Measurements from ENCODE around the gene VEGFA.

VEGFA gene

DNA sequence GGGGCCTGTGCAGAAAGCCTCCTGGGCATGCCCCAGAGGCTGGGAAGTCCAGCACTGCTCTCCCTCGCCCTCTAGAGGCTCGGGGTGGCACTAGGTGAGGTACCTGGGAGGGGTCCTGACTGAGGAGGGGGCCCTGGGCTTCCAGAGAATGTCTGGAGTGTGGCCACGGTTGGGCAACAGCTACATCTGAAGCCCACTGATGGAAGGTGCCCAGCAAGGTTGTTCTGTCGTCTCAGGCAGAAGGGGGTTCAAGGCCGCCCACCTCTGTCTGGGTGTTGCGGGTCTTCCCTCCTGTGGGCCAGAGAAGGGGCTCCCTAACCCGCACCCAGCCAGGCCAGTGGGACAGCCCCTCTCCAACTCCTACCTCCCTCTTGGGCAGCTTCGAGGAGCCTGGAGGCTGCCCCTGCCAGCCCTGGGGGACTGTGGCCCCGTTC, 11.4 kb upstream of the VEGFA start:
- H3K4me1 Mint-ChIP-seq (ENCODE audit: low read depth in 2 of 2), result no peaks in the 10 kb centered on the region
- DNase-seq, result no peak
- no peaks in the 10 kb centered on the region for H3K36me3 Mint-ChIP-seq (ENCODE audit: insufficient read depth)
- H3K4me3 Mint-ChIP-seq, result no peak overlapping the region
- peaks cover 0 to 41% of the 10 kb centered on the region in 2 donors for H3K27me3 Mint-ChIP-seq
- H3K27ac Mint-ChIP-seq, result no peak overlapping the region
- ATAC-seq (replicated peaks), result no peak
- no peaks in the 10 kb centered on the region for H3K9me3 Mint-ChIP-seq

DNA sequence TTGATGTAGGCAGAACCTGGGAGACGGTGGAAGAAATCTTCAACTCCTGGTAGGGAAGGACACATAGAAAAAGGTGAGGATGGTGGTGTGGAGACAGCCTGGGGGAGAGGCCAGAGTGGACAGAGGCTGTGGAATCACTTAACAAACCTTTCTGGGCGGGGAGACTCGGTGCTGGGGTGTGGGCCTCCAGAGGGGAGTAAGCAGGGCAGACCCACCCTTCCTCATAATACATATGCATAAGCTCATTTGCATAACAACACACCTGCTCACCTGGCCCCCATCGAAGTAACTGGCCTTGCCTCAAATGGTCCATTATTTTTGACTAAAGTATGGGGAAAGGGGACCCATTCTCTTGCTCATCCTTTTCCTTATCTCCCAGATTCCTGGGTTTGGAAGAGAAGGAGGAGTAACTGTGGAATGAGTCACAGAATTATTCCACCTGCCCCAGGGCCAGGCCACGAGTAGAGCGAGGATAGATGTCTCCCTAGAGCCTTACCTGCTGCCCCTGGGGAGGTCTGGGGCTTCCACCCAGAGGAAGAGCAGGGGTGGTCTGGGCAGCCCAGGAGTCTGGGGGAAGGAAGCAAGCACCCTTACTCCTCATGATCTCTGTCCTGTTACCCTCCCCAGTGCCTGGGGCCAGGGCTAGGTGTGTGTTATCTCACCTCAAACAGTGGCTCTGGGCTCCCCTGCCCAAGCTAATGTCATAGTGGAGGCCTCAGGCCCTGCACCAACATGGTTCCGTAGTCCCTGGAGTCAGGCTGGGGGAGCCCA, 10.7 kb upstream of the VEGFA start:
- Mint-ChIP-seq H3K4me3 (no peak overlapping the region), H3K36me3 (ENCODE audit: insufficient read depth) (no peaks in the 10 kb centered on the region), H3K9me3 (no peaks in the 10 kb centered on the region), H3K4me1 (ENCODE audit: low read depth in 2 of 2) (no peaks in the 10 kb centered on the region), H3K27ac (no peak overlapping the region), H3K27me3 (peaks cover 0 to 41% of the 10 kb centered on the region in 2 donors)
- DNase-seq (no peak), ATAC-seq (replicated peaks) (no peak)

DNA sequence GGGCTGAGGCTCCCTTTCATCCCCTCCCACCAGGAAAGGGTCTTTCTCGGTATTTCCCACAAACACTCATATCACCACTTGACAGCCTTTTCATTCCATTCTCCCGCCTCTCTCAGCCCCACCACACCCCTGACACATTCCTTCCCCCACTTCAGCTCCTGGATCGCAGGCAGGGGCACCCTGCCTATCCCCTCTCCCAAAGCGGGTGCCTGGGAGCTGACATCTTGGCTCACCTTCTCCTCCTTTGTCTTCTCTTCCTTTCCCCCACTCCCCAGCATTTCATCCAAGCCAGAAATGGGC, 10.2 kb upstream of the VEGFA start:
- no peak overlapping the region for H3K4me3 Mint-ChIP-seq
- H3K27ac Mint-ChIP-seq, result no peak overlapping the region
- H3K27me3 Mint-ChIP-seq, result peaks cover 0 to 45% of the 10 kb centered on the region in 2 donors
- H3K36me3 Mint-ChIP-seq (ENCODE audit: insufficient read depth), result no peaks in the 10 kb centered on the region
- no peaks in the 10 kb centered on the region for H3K4me1 Mint-ChIP-seq (ENCODE audit: low read depth in 2 of 2)
- no peaks in the 10 kb centered on the region for H3K9me3 Mint-ChIP-seq
- ATAC-seq (replicated peaks) (no peak), DNase-seq (no peak)

DNA sequence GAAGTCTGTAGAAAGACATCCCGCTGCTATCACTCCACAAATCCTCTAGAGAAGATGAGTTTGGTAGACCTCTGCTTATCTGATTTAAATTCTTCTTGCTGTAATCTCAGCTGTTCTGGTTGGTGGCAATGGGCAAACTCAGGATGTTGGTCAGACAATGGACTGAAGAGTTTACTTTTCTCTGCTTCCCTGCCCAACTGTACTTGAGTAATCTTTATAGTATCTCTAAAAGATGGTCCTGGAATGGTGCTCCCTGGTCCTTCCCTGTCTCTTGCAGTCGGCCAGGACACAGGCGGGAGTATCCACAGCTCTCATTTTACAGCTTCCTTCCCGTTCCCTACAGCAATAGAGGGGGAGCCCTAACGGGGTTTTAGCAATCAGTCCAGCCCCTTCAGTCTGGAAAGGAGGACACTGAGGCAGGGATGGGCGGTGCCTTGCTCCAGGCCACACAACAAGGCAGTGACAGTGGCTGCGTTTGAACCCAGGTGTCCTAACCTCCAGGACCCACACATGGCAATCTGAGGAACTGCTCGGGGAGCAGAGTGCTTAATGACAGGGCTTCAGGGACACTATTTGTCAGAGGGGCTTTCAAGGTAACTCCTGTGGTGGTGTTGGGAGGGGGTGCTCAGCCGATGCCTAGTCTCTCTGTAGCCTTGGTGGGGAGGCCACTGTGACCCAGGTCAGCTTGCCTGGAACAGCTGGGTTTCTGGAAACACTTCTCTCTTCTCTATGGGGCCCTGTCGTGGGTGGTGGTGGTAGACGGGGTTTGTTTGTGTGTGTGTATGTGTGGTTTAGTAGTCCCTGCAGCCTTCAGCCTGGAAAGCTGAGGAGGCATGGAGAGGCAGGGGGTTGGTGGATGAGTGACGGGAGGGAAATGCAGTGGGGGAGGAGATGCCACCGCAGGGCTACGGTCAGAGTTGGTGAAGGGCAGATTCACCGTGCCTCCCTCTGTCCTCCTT, 9.5 kb upstream of the VEGFA start:
- Mint-ChIP-seq H3K9me3 (no peaks in the 10 kb centered on the region), H3K4me1 (ENCODE audit: low read depth in 2 of 2) (no peaks in the 10 kb centered on the region), H3K4me3 (no peak overlapping the region), H3K27me3 (peaks cover 0 to 51% of the 10 kb centered on the region in 2 donors), H3K36me3 (ENCODE audit: insufficient read depth) (no peaks in the 10 kb centered on the region), H3K27ac (no peak overlapping the region)
- no peak for DNase-seq
- ATAC-seq (replicated peaks), result no peak

DNA sequence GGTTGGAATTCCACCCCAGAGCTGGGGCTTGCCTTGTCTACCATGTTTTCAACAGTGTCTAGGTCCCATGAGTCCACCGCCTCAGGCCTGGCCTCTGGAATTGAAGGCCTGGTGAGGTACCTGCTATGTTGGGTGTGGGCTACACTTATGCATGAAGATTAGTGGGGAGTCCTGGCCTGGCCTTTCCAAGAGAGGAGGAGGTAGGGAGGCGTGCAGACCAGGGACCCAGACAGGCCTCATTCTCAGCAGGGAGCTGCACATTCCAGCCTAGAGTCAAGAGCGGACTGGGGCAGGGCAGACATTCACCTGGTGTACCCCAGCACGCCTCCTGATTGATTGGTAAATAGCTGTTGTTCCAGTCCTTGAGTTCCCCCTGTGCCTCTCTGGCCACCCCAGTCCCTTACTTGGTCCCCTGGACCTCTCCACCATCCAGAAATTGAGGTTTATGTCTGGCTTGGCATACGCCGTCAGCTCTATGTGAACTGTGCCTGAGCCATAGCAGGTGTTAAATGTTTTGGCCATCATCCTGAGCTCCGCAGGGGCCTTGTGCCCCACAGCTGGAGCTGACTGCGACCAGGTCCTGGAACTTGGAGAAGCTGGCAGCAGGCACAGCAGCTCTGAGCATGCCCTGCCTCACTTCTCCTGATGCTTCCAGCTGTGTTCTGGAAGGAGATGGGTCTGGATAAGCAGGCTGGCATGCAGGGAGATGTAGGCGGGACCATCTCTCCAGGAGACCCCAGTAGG, 8.2 kb upstream of the VEGFA start:
- no peak for DNase-seq
- Mint-ChIP-seq H3K4me1 (ENCODE audit: low read depth in 2 of 2) (no peaks in the 10 kb centered on the region), H3K27me3 (peaks cover 0 to 55% of the 10 kb centered on the region in 2 donors), H3K4me3 (no peak overlapping the region), H3K36me3 (ENCODE audit: insufficient read depth) (no peaks in the 10 kb centered on the region), H3K27ac (no peak overlapping the region), H3K9me3 (no peaks in the 10 kb centered on the region)
- ATAC-seq (replicated peaks), result no peak

DNA sequence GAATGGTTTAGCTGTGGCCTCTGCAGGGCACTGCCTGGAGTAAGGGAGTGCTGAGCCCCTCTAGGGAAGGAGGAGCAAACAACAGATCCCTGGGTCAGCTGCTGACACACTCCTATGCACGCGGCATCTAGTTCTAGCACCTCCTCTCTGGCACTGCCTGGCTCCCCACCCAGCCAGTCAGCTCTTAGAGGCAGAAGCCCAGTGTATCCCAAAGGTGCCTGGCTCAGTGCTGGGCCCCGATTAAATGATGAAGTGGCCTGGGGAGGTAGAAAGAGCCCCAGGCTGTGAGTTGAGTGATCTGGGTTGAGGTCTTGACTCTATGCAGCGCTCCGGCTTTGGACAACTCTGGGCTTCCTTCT, 7.6 kb upstream of the VEGFA start:
- ATAC-seq (replicated peaks) (no peak), DNase-seq (no peak)
- Mint-ChIP-seq H3K9me3 (no peaks in the 10 kb centered on the region), H3K4me3 (no peak overlapping the region), H3K27me3 (peaks cover 0 to 55% of the 10 kb centered on the region in 2 donors), H3K27ac (no peak overlapping the region), H3K4me1 (ENCODE audit: low read depth in 2 of 2) (no peaks in the 10 kb centered on the region), H3K36me3 (ENCODE audit: insufficient read depth) (no peaks in the 10 kb centered on the region)

DNA sequence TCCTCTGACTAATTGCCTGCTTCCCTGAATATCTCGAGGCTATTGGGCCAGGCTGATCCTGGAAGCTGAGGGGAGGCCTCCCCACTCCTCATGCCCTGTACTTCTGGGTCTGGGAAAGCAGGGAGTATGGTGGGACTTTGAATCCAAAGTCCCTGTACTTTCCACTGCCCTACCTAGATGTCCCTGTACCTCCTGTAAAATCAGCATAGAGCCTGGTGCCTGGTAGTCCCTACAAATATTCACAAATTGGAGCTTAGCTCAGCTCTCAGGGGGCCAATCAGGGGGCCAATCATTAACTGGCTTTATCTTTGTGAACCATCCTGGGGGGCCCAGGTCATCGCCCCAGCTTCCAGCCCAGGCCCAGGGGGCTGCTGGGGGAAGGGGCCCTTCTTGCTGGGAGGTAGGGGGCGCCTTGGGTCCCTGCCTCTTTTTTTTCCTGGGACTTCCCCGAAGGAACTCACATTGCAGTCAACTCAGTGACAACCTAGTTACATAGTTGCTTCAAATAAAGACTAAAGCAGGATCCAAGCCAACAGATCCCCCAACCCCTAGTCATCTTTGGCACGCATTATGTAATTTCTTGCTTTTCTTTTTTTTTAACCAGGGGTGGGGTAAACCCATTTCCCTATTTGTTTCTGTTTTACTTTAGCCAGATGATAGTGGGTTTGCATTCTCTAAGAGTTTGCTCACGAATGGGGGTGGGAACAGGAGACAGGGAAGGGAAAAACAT, 6.9 kb upstream of the VEGFA start:
- Mint-ChIP-seq H3K4me1 (ENCODE audit: low read depth in 2 of 2) (no peaks in the 10 kb centered on the region), H3K4me3 (no peak overlapping the region), H3K36me3 (ENCODE audit: insufficient read depth) (no peaks in the 10 kb centered on the region), H3K27me3 (peaks cover 0 to 53% of the 10 kb centered on the region in 2 donors), H3K27ac (no peak overlapping the region), H3K9me3 (no peaks in the 10 kb centered on the region)
- DNase-seq (no peak), ATAC-seq (replicated peaks) (no peak)

DNA sequence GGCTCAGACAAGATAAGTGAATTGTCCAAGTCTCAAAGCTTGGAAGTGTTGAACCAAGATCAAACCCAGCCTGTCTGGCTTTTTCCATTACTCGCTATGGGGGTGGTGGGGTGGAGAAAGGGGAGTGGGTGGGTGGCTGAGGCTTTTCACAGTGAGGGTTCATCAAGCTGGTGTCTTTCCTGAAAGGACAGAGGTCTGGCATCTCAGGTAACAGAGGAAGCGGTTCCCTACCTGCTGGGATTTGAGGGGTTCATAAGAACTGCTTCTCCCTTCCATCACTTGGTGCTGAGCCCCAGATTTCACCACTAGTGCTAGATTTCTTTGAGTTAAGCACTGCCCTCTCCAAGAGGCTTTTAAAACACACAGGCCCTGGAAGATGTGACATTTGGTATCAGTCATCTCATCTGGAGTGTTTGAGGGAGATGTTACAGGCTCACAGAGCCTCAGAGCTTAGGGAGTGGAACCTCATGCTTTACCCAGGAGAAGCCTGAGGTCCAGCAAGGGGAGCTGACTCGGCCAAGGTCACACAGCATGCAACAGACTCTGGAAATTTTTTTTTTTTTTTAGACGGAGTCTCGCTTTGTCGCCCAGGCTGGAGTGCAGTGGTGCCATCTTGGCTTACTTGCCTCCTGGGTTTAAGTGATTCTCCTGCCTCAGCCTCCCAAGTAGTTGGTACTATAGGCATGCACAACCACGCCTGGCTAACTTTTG, 6.0 kb upstream of the VEGFA start:
- Mint-ChIP-seq H3K27me3 (peaks cover 0 to 45% of the 10 kb centered on the region in 2 donors), H3K9me3 (no peaks in the 10 kb centered on the region), H3K36me3 (ENCODE audit: insufficient read depth) (no peaks in the 10 kb centered on the region), H3K4me1 (ENCODE audit: low read depth in 2 of 2) (no peaks in the 10 kb centered on the region), H3K27ac (no peak overlapping the region), H3K4me3 (no peak overlapping the region)
- ATAC-seq (replicated peaks) (no peak), DNase-seq (no peak)

DNA sequence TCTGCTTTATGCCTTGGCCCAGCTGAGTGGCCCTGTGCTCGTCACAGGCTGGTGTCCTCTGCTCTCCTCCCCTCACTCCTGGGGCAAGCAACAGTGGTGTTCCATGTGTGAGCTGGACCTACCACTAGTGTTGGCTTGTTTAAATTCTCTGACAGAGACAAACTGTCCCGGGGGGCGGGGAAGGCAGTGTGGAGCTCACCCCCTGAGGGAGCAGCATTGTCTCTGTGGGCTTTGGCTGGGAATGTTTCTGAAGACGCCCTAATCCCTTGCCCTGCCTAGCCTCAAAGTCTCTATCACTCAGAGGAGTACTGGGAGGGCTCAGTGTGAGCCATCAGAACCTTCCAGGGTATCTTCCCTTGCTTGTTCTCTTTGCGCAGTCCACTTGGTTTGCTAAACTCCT, 5.2 kb upstream of the VEGFA start:
- no peaks in the 10 kb centered on the region for H3K9me3 Mint-ChIP-seq
- DNase-seq (no peak), ATAC-seq (replicated peaks) (no peak)
- peaks cover 4% of the 10 kb centered on the region for H3K36me3 Mint-ChIP-seq (ENCODE audit: insufficient read depth)
- H3K4me1 Mint-ChIP-seq (ENCODE audit: low read depth in 2 of 2), result peaks cover 3% of the 10 kb centered on the region in 2 donors
- no peak overlapping the region for H3K4me3 Mint-ChIP-seq
- no peak overlapping the region for H3K27ac Mint-ChIP-seq
- peaks cover 0 to 37% of the 10 kb centered on the region in 2 donors for H3K27me3 Mint-ChIP-seq

DNA sequence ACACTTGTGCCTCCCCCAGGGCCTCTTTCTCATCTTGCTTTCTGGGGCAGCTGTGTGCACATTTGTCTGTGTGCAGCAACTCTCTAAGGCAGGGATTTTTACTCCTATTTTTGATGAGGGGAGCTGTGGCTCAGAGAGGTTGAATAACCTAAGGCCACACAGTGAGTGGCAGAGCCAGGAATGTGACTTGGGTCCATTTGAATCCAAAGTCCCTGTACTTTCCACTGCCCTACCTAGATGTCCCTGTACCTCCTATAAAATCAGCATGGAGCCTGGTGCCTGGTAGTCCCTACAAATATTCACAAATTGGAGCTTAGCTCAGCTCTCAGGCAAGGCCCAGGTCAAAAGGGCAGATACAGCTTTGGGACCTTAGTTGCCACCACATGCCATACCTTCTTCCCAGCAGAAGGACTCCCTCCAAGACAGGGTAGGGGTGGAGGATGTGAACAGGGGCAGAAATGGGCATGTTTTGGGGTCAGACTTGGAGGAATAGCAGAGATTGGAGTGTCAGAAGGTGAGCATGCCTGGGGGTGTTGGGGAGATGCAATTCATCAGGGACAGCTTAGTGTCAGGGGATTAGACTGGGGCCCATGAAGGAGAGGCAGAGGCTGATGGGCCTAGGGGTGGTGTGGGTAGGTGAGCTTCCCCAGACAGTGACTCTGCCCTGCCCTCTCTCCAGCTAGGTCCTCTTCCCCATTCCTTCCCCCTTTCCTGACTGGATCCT, 4.1 kb upstream of the VEGFA start:
- Mint-ChIP-seq H3K4me1 (ENCODE audit: low read depth in 2 of 2) (peaks cover 7 to 8% of the 10 kb centered on the region in 2 donors), H3K27ac (no peak overlapping the region), H3K9me3 (no peaks in the 10 kb centered on the region), H3K27me3 (peaks cover 0 to 25% of the 10 kb centered on the region in 2 donors), H3K36me3 (ENCODE audit: insufficient read depth) (peaks cover 4% of the 10 kb centered on the region), H3K4me3 (no peak overlapping the region)
- DNase-seq, result no peak
- no peak for ATAC-seq (replicated peaks)

DNA sequence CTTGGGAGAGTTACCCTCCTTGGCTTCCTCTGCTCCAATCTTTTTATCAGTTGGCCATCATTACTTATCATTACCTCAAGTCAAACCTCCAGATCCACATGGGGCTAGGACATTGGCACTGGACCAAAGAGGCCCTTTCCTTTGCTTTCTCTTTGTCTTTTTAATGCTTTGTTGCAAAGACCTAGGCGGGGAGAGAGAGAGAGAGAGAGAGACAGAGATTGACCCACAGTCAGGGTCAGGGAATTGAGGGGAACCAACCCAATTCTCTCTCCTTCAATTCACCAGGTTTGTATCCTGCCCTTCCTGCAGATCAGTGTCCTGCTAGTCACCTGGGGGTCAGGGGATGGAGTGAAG, 3.5 kb upstream of the VEGFA start:
- ATAC-seq (replicated peaks), result no peak
- Mint-ChIP-seq H3K27ac (no peak overlapping the region), H3K4me1 (ENCODE audit: low read depth in 2 of 2) (peaks cover 7 to 8% of the 10 kb centered on the region in 2 donors)

DNA sequence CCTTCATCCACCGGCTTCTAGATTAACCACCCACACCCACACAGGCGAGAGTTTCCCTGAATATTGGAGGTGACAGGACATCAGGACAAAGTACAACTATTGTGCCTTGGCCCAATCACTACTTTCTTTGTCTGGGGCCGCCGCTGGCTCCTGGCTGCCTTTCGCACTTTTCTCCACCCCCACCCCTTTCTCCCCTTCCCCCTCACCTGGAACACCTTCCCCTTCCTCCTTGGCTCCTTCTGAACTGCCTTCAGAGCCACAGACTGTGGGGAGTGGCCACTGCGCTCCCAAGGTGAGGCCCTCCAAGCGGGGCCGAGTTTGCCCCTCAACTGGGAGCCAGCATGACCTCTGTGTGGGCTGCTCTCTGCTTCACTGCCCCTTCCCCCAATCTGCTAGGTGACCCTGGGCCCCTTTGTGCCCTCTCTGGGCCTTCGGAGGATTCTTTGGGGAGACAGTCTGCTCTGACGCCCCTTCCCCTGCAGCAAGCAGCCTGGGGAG, 3.0 kb upstream of the VEGFA start:
- Mint-ChIP-seq H3K27ac (no peak overlapping the region), H3K4me1 (ENCODE audit: low read depth in 2 of 2) (peaks cover 8 to 10% of the 10 kb centered on the region in 2 donors), H3K36me3 (ENCODE audit: insufficient read depth) (peaks cover 6% of the 10 kb centered on the region), H3K9me3 (no peaks in the 10 kb centered on the region), H3K4me3 (no peak overlapping the region), H3K27me3 (peaks cover 1 to 17% of the 10 kb centered on the region in 2 donors)
- ATAC-seq (replicated peaks) (no peak), DNase-seq (no peak)

More for the DNA sequence above, 3.5 kb upstream of the VEGFA start:
- no peak overlapping the region for H3K4me3 Mint-ChIP-seq
- peaks cover 0 to 20% of the 10 kb centered on the region in 2 donors for H3K27me3 Mint-ChIP-seq
- H3K36me3 Mint-ChIP-seq (ENCODE audit: insufficient read depth), result peaks cover 4% of the 10 kb centered on the region
- H3K9me3 Mint-ChIP-seq, result no peaks in the 10 kb centered on the region
- no peak for DNase-seq
